Subcutaneous adipose tissue (tissue), 4 donors: ENCODE data around the gene FIGLA. TPM values are rescaled to one million over a fixed set of nuclear protein-coding genes. Genes with fewer than 3 reads are reported as not detected.

ENCODE experiments used
- total RNA-seq, 4 donors: library from RNA; depleted of rRNA; stranded (reverse); fragments of >200 nt; gene quantifications; one replicate each; pipeline ENCODE4 v1.1.0, GENCODE V29; 2016
- TF ChIP-seq, protein P1 (sequence below): fragments of 450-650 bp; IDR thresholded peaks from one replicate; pipeline ENCODE4 v1.5.1; 2016; ENCODE audit warnings: low read depth, mild to moderate bottlenecking, control low read depth, antibody characterized with exemption, moderate library complexity

FIGLA gene
- total RNA-seq, 4 donors from 2014 or later = not detected

DNA sequence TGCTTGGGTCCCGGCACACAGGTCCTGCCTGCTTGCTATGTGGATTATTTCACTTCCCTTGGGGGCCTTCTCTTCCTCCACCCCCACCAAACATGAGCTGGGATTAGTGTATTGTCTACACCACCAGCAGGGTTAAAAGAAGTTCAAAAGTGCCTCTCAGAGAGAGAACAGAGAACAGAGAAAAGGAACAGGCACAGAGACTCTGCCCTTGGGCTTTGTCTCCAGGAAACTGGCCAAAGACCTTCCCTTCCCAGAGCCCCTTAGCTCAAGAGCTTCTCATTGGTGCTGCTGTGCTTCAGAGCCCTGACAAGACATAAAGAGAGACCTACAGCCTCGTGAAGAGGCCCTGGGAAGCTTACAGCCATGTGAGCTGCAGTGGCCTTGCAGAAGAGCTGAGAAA is 7.1 kb upstream of the FIGLA start:
- TF ChIP-seq, protein P1, sequence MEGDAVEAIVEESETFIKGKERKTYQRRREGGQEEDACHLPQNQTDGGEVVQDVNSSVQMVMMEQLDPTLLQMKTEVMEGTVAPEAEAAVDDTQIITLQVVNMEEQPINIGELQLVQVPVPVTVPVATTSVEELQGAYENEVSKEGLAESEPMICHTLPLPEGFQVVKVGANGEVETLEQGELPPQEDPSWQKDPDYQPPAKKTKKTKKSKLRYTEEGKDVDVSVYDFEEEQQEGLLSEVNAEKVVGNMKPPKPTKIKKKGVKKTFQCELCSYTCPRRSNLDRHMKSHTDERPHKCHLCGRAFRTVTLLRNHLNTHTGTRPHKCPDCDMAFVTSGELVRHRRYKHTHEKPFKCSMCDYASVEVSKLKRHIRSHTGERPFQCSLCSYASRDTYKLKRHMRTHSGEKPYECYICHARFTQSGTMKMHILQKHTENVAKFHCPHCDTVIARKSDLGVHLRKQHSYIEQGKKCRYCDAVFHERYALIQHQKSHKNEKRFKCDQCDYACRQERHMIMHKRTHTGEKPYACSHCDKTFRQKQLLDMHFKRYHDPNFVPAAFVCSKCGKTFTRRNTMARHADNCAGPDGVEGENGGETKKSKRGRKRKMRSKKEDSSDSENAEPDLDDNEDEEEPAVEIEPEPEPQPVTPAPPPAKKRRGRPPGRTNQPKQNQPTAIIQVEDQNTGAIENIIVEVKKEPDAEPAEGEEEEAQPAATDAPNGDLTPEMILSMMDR = no peak

DNA sequence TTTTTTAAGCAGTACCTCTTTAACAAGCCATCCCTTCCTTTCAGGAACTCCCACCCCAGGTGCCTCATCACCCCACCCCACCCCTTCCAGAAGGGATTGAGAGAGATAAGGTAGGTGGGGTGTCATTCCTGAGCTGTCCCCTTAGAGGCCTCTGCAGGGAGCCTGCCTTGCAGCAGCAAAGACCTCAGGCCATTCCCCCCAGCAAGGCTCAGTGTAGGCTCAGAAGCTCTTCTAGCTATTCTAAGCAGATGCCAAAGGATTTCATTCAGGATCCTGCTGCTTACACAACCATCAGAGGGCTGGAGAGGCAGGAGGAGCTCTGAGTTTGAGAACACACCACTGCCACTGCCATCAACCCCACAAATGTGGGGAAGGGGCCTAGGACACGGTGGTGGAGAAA is 5.8 kb upstream of the FIGLA start:
- TF ChIP-seq, protein P1 = no peak

DNA sequence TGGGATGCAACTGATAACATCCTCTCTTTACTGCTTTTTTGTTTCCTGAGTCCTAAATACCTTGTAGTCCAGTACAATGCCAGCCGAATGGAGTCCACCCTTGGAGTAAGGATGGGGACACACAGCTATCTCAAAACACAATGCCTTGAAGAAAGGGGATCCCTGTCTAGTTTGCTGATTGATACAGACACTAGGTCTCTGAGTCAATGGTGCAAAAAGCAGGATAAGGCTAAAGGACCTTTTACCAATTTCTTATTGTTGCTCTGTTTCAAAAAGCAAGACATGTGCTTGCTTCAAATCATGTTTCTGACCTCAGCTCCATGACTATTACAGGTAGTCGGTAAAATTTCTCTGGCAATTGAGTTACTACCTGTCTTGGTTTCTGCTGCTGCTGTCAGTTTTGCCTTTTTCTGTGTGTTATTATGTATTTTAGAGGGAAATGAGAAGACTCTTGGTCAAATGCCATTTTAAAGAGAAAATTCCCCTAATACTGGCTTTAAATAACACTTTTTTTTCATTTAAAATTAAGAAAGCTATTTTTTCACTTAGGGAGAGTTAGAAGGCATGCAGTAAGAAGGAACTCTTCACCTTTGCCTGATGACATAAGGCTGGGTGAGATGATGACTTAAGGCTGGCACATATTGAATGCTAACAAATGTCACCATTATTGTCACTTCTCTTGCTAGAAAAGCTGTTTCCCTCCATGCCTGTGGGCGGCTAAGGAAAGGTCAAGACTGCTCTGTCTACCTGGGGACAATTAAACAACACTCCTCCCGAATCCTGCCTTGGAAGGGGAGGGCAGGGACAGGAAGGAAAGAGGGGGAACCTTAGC is 4.9 kb upstream of the FIGLA start:
- TF ChIP-seq, protein P1 = no peak

DNA sequence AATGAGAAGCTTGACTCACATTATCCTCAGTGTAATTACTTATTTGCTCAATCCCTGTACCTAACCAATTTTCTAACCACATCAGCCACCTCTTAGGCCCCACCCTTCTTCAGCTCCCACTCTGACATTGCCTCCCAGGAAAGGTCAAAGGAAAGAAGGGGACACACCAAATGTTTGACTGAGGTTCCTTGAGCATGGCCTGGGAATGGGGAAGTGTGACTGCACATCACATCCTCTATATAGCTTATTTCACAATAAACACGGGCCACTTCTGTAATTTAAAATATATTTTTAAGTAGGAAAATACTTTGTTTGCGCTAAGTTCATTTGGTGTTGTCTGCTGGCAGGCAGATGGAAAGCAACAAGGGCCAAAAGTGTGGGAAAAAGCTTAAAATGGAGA is 3.0 kb upstream of the FIGLA start:
- TF ChIP-seq, protein P1 = no peak

DNA sequence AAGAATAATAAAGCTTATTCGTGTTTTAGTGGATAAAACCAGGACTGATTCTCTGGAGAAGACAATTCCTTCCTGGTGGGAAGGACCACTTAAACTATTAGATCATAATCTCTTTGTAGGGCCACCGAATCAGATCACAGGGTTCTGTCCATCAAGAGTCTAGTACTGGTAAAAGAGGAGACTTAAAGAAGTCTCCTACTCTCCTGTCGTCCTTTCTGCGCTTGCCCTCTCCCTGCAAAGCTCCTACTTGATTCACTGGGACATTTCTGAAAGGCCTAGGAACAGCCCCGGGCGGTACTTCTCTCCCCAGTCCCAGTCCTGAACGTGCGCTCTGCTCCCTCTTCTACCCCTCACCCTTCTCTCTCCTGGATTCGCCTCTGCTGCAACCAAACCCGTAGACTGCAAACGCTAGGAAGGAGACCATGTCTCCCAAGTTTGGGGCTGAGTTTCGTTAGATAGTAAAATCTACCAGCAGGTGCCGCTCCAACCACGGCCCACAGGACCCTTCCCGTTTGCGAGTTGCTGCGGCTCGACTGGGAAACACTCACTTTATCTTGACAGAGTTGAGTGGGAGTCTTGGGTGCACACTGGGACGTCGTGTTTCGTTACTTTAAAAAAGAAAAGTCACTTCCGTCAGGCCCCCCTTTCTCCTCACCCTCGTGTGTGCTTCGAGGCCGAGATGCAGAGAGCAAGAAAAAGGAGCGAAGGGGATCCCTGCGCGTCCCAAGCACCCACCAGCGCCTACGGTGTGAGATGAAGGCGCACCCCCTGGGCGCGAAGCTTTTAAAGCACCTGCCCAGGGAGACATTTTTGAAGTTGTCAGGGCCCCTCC is 923 bp downstream of the FIGLA start:
- TF ChIP-seq, protein P1 = no peak

DNA sequence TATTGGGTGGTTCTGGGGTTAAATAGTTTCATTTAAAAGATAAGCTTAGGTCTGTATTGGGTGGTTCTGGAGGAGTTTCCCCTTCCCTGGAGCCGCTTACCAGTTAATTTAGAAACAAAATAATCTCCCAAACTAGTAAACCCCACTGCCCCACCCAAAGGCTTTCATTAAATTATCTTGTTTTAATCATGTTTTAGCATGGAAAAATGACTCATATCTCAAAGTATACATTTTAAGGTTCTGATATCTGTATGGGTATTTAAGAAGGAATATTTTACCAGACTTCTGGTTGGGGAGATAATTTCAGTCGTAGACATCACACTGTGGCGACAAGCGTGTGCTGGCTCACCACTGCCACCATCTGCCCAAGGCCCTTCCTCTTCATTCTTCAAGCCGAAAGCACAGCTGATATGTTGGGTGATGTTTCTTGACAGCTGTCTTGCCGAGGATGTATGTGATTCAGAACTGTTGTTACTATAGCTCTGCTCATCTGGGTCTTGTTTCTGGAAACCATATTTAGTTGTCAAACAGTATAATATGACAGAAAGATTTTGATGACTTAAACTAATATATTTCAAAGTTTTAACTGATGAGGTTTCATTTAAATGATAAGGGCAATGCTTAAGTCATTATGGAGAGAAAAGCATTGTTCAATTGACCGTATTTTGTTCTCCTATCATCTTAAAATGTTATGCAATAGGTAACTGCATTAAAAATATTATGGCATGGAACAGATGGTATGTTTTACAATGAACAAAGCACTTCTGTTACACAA is 5.1 kb downstream of the FIGLA start:
- TF ChIP-seq, protein P1 = no peak

DNA sequence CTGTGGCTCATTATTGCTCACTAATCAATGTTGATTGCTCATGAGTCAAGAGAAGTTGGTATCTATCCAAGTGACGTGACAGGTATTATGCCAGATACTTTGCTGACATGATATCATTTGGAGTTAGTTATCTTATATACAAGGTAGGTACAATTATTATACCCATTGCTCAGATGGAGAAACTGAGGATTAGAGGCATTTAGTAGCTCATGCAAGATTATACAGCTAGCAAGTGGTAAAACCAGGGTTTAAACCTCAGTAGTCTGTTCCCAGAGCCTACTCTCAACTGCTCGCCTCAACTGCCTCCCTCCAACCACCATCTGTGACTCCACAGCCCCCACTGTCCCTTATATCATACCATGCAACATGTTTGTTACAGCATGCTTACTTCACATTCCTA is 6.1 kb downstream of the FIGLA start:
- TF ChIP-seq, protein P1 = no peak
